DOHH2 (cell line): ENCODE measurements around the gene EFNA3.

Experiments
- H3F3A ChIP-seq: fragments of 200-600 bp; sonication (generic), shearing (Covaris generic); 2 replicates; pipeline ENCODE4 v1.6.0; 2016; ENCODE audit warnings: antibody characterized with exemption, mild to moderate bottlenecking; ENCODE audit not compliant: control insufficient read depth, insufficient read depth
- H3K27ac ChIP-seq: fragments of 200-600 bp; sonication (generic); 2 replicates; pipeline ENCODE4 v1.5.1; 2014; ENCODE audit warnings: low read depth, mild to moderate bottlenecking, low read length, moderate library complexity
- H3K27me3 ChIP-seq: fragments of 200-600 bp; sonication (generic); 2 replicates; pipeline ENCODE4 v1.6.1; 2014; ENCODE audit warnings: mild to moderate bottlenecking, low read length, mixed read lengths; ENCODE audit not compliant: control insufficient read depth
- H3K36me3 ChIP-seq: fragments of 200-600 bp; sonication (generic); 2 replicates; pipeline ENCODE4 v1.6.1; 2014; ENCODE audit warnings: mild to moderate bottlenecking, low read length, moderate library complexity, mixed read lengths; ENCODE audit not compliant: control insufficient read depth
- H3K4me1 ChIP-seq: fragments of 200-600 bp; sonication (generic); 2 replicates; pipeline ENCODE4 v1.6.1; 2014; ENCODE audit warnings: mild to moderate bottlenecking, low read length, mixed read lengths; ENCODE audit not compliant: control insufficient read depth
- H3K4me2 ChIP-seq: fragments of 200-600 bp; sonication (generic); 2 replicates; pipeline ENCODE4 v1.6.0; 2014; ENCODE audit warnings: mild to moderate bottlenecking, low read length, moderate library complexity
- H3K4me3 ChIP-seq: fragments of 200-600 bp; sonication (generic); 2 replicates; pipeline ENCODE4 v1.5.1; 2014; ENCODE audit warnings: mild to moderate bottlenecking, low read length, mixed read lengths
- H3K79me2 ChIP-seq: fragments of 200-600 bp; sonication (generic); 2 replicates; pipeline ENCODE4 v1.6.1; 2014; ENCODE audit warnings: mild to moderate bottlenecking, low read length, mixed read lengths; ENCODE audit not compliant: control insufficient read depth
- H3K9me2 ChIP-seq: fragments of 200-600 bp; sonication (generic); replicated peaks from 2 replicates; pipeline ENCODE4 v1.6.1; 2014; ENCODE audit warnings: mild to moderate bottlenecking, low read length, mixed read lengths; ENCODE audit not compliant: control insufficient read depth
- H3K9me3 ChIP-seq: fragments of 200-600 bp; sonication (generic); 2 replicates; pipeline ENCODE4 v1.6.1; 2014; ENCODE audit warnings: antibody characterized with exemption, low read length, mixed read lengths; ENCODE audit not compliant: control insufficient read depth, insufficient read depth
- H4K20me1 ChIP-seq: fragments of 200-600 bp; sonication (generic); 2 replicates; pipeline ENCODE4 v1.6.0; 2014; ENCODE audit warnings: low read depth, mild to moderate bottlenecking, antibody characterized with exemption, low read length, moderate library complexity; ENCODE audit not compliant: control insufficient read depth, insufficient read depth
- EZH2phosphoT487 ChIP-seq: fragments of 200-600 bp; sonication (generic); IDR thresholded peaks from 2 replicates; pipeline ENCODE4 v1.6.1; 2017; ENCODE audit warnings: borderline replicate concordance, mild to moderate bottlenecking, antibody characterized with exemption, low read length, moderate library complexity, mixed read lengths
- TF ChIP-seq, protein P1 (sequence below): fragments of 200-600 bp; sonication (generic); IDR thresholded peaks from one replicate; pipeline ENCODE4 v1.5.1; 2014; ENCODE audit warnings: antibody characterized with exemption, mild to moderate bottlenecking, low read depth, low read length; ENCODE audit not compliant: poor library complexity, severe bottlenecking

The EFNA3 gene

DNA sequence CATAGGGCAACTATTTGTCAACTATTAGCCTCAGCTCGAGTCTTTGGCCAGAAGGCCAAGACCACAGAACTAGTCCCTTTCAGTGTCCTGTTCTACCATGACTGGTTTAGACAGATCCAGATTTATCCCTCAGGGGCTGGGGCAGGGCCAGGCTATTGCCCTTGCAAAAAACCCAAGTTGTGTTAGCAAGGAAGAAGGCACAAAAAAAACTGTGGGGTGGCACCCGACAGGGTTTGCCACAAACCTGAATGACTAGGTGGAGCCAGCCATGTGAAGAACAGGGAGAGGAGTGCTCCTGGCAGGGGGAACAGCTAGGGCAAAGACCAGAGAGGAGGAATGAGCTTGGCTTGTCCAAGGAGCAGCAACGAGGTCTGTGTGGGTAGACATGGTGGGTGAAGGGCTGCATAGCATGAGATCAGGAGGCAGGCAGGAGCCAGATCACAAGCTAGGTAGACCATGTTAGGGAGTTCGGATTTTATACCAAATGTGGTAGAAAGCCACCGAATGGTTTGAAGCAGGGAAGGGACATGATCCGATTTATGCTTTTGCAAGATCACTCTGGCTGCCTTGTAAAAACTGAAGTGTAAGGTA, 40.7 kb upstream of the EFNA3 start:
- Histone ChIP-seq H3F3A (no peaks in the 10 kb centered on the region), H3K79me2 (no peaks in the 10 kb centered on the region), H3K36me3 (no peaks in the 10 kb centered on the region), H3K27me3 (peaks cover 43% of the 10 kb centered on the region), H3K27ac (no peak overlapping the region), H3K4me2 (no peak overlapping the region), H3K4me3 (no peak overlapping the region), H3K4me1 (no peaks in the 10 kb centered on the region), H4K20me1 (no peaks in the 10 kb centered on the region), H3K9me2 (no peaks in the 10 kb centered on the region), H3K9me3 (no peaks in the 10 kb centered on the region)
- TF ChIP-seq, protein P1, sequence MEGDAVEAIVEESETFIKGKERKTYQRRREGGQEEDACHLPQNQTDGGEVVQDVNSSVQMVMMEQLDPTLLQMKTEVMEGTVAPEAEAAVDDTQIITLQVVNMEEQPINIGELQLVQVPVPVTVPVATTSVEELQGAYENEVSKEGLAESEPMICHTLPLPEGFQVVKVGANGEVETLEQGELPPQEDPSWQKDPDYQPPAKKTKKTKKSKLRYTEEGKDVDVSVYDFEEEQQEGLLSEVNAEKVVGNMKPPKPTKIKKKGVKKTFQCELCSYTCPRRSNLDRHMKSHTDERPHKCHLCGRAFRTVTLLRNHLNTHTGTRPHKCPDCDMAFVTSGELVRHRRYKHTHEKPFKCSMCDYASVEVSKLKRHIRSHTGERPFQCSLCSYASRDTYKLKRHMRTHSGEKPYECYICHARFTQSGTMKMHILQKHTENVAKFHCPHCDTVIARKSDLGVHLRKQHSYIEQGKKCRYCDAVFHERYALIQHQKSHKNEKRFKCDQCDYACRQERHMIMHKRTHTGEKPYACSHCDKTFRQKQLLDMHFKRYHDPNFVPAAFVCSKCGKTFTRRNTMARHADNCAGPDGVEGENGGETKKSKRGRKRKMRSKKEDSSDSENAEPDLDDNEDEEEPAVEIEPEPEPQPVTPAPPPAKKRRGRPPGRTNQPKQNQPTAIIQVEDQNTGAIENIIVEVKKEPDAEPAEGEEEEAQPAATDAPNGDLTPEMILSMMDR: no peak
- TF ChIP-seq EZH2phosphoT487: no peak

DNA sequence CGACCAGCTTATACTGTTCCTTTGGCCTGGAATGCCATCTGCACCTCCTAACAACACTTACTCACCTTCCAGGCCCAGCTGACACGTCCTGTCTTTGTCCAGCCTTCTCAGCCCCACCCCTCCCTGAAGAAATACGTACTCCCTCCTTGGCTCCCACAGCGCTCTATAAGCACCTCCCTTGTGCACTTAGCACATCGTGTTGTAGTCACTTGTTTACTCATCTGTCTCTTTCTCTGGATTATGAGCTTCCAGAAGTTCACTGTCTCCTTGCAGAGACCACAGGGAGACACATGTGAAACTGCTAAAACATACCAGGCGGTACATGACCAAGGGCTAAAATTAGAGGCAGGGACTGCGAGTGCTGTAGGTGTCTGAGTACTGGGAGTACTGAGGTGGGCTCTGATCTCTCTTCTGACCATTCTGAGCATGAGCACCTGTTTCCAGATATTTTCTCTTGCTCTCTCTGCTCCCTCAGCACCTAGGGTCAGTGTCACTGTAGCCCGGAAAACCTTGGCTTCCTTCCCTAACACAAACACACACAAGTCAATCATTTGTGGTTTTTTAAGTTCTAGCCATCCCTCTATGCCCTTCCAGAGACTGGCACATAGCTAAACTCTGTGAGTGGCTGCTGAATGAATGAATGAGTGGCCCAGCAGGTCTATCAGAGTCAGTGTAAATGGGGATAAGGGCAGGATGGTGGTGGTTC, 39.9 kb upstream of the EFNA3 start:
- Histone ChIP-seq H3K9me3 (no peaks in the 10 kb centered on the region), H3F3A (no peaks in the 10 kb centered on the region), H3K27ac (no peak overlapping the region), H3K4me2 (no peak overlapping the region), H3K79me2 (no peaks in the 10 kb centered on the region), H3K36me3 (no peaks in the 10 kb centered on the region), H4K20me1 (no peaks in the 10 kb centered on the region), H3K27me3 (peaks cover 40% of the 10 kb centered on the region), H3K4me1 (no peaks in the 10 kb centered on the region), H3K4me3 (no peak overlapping the region), H3K9me2 (no peaks in the 10 kb centered on the region)
- TF ChIP-seq EZH2phosphoT487: no peak
- TF ChIP-seq, protein P1: no peak

DNA sequence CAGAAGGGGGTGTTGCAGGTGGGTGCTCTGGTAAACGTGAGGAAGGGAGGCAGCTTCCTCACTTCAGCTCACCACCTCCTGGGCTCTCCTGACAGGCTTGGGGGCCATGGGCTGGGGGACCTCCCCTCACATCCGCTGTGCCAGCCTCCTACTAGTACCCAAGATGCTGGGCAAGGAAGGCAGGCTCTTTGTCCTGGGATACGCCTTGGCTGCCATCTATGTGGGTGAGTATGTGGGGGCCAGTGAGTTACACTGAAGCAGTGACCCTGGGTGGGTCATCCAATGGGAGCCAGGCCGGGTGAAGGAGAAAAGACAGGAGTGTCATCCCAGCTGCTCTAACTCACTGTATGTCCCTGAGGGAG, 39.3 kb upstream of the EFNA3 start:
- Histone ChIP-seq H3F3A (no peaks in the 10 kb centered on the region), H3K4me2 (no peak overlapping the region), H3K9me3 (no peaks in the 10 kb centered on the region), H3K27ac (no peak overlapping the region), H3K79me2 (no peaks in the 10 kb centered on the region), H3K36me3 (no peaks in the 10 kb centered on the region), H3K9me2 (no peaks in the 10 kb centered on the region), H4K20me1 (no peaks in the 10 kb centered on the region), H3K27me3 (peaks cover 39% of the 10 kb centered on the region), H3K4me1 (no peaks in the 10 kb centered on the region), H3K4me3 (no peak overlapping the region)
- TF ChIP-seq, protein P1: no peak
- TF ChIP-seq EZH2phosphoT487: no peak
